Activated CD4-positive, alpha-beta memory T cell treated with anti-CD3 and anti-CD28 coated beads, Interleukin-2, amount 10 ng/mL, durations not matched to agents 7 days and 5 days (primary cell): Measurements from ENCODE around the gene UNKL. TPM values are rescaled to one million over a fixed set of nuclear protein-coding genes. Genes with fewer than 3 reads are reported as not detected.
A peak's percentile ranks its signal among the peaks of the same experiment; 100 is the strongest.

ENCODE experiments used
- CTCF ChIA-PET: fragments of 350-600 bp; sonication (Branson Sonifier 250); formaldehyde crosslinking; loops from one replicate; lab custom pipeline; 2021; ENCODE audit warnings: antibody characterized with exemption, inconsistent platforms; lab: Charles Lee
- POLR2A ChIA-PET: fragments of 350-600 bp; sonication (Branson Sonifier 250); formaldehyde crosslinking; loops from one replicate; lab custom pipeline; 2021; ENCODE audit warnings: antibody characterized with exemption; lab: Charles Lee
- DNase-seq: peaks from one replicate; pipeline ENCODE4 v3.0.0-alpha.2; 2020
- H3K27ac Mint-ChIP-seq: one replicate; pipeline ENCODE4 v1.8.0; 2021; ENCODE audit warnings: mild to moderate bottlenecking, mixed read lengths
- H3K27me3 Mint-ChIP-seq: one replicate; pipeline ENCODE4 v1.8.0; 2021; ENCODE audit warnings: mixed read lengths
- H3K36me3 Mint-ChIP-seq: one replicate; pipeline ENCODE4 v1.8.0; 2021; ENCODE audit warnings: low read depth, mixed read lengths
- H3K4me1 Mint-ChIP-seq: one replicate; pipeline ENCODE4 v1.8.0; 2021; ENCODE audit warnings: mixed read lengths
- H3K4me3 Mint-ChIP-seq: one replicate; pipeline ENCODE4 v1.8.0; 2021; ENCODE audit warnings: mild to moderate bottlenecking, mixed read lengths
- H3K9me3 Mint-ChIP-seq: one replicate; pipeline ENCODE4 v1.8.0; 2021; ENCODE audit warnings: mixed read lengths
- total RNA-seq, 2 experiments: library from RNA; stranded (reverse); gene quantifications; one replicate each; pipeline ENCODE4 v1.2.3, GENCODE V29; 2021

UNKL gene
- total RNA-seq, 2 experiments from 2014 or later, result 40.0 to 43.7 TPM

DNA sequence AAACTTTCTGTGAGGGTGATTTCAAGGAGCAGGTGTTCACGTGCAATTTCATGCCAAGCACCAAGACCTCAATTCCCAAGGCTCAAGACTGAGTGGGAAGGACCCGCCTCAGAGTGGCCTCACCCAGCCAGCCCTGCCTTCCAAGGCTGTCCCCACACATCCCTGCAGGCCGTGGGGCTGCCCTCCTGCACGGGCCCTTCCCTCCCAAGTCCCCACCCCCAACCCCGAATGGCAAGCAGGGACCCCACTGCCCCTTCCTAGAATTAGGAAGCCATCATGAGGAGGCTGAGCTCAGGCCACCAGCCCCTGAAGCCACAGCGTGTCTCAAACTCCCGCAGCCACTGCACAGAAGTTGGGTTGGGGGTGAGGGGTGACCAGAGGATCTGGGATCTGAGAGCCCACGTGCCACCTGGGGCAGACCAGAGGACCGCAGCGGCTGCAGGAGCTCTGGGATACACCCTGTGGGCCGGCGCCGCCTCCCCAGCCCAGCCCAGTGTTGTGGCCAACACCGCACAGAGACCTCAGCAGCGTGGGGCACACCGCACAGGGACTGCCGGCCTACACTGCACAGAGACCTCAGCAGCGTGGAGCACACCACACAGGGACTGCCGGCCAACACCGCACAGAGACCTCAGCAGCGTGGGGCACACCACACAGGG lies 42.1 kb downstream of the UNKL start:
- POLR2A ChIA-PET, result no interaction called here
- H3K27ac Mint-ChIP-seq, result no peak overlapping the region
- CTCF ChIA-PET, result interaction anchor here (0.6 to 1.3 kb wide), 2 partner anchors 9 to 11 kb away, joined by 3 to 4 read pairs; no protein-coding TSS in a partner anchor
- H3K4me1 Mint-ChIP-seq, result no peaks in the 10 kb centered on the region
- H3K9me3 Mint-ChIP-seq, result no peaks in the 10 kb centered on the region
- no peaks in the 10 kb centered on the region for H3K27me3 Mint-ChIP-seq
- no peak overlapping the region for H3K4me3 Mint-ChIP-seq
- peaks cover 2% of the 10 kb centered on the region for H3K36me3 Mint-ChIP-seq
- DNase-seq, result no peak

DNA sequence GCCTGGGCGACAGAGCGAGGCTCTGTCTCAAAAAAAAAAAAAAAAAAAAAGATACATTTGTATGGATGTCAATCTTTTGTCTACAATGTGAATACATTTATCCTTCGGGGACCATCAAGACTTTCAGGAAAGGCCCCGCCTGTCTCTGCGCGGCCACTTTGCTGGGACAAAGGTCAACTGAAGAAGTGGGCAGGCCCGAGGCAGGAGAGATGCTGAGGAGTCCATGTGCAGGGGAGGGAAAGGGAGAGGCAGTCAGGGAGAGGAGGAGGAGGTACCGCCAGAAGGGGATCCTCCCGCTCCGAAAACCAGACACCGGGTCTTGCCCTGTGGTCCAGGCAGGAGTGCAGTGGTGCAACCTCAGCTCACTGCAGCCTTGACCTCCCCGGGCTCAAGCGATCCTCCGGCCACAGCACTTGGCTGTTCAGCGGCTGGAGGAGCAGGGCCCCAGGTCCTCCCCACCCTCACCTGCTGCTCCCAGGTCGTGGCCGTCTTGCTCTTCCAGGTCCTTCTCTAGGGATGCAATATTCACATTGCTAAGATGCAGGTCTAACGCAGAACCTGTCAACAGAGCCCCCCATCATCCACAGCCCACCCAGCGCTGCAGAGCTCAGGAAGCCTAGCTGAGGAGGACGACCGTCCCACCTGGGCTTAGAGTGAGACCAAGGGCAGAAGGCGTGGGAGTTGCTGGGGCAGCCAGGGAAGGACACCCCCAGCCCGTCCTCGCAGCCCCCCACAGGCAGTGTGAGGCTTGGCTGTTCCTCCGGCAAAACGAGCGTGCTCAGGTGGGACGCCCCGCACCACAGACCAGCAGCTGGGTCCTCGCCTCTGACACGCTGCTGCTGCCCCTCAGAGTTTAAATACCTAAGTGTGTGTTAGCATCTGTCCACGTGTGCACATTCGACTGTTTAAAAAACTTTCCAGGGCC lies 43.2 kb downstream of the UNKL start:
- Mint-ChIP-seq H3K9me3 (no peaks in the 10 kb centered on the region), H3K4me1 (no peaks in the 10 kb centered on the region), H3K4me3 (no peak overlapping the region), H3K27ac (no peak overlapping the region), H3K27me3 (no peaks in the 10 kb centered on the region), H3K36me3 (peaks cover 2% of the 10 kb centered on the region)
- POLR2A ChIA-PET, result no interaction called here
- no peak for DNase-seq
- CTCF ChIA-PET, result interaction anchor here (0.6 to 1.3 kb wide), 4 partner anchors 8 to 277 kb away, joined by 3 to 5 read pairs (median 4); no protein-coding TSS in a partner anchor

DNA sequence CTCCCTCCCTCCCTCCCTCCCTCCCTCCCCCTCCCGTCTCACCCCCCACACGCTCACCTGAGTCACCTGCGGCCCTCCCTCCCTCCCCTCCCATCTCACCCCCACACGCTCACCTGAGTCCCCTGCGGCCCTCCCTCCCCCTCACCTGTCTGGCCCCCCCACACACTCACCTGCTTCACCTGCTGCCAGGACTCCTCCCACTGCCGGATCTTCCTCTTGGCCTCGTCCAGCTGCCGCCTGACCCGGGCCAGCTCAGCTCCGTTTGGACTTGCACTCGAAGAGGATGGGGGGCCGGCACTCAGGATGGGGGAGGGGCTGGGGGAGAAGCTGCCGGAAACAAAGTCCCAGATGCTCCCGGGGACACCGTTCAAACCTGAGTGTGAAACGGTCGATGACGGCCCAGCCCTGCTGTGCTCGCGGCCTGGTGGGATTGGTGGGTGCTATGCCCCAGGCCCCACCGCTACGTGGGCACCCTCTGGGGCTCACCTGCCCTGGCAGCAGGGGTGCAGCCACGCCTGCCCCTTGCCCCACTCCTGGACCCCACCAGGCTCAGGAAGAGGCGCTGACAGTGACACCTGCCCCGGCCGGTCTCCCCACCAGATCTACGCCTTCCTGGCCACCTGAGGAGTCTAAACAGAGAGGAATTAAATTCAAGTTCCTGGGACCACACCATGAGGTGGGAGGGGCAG lies 46.9 kb downstream of the UNKL start:
- H3K9me3 Mint-ChIP-seq, result no peaks in the 10 kb centered on the region
- CTCF ChIA-PET, result no interaction called here
- POLR2A ChIA-PET, result no interaction called here

DNA sequence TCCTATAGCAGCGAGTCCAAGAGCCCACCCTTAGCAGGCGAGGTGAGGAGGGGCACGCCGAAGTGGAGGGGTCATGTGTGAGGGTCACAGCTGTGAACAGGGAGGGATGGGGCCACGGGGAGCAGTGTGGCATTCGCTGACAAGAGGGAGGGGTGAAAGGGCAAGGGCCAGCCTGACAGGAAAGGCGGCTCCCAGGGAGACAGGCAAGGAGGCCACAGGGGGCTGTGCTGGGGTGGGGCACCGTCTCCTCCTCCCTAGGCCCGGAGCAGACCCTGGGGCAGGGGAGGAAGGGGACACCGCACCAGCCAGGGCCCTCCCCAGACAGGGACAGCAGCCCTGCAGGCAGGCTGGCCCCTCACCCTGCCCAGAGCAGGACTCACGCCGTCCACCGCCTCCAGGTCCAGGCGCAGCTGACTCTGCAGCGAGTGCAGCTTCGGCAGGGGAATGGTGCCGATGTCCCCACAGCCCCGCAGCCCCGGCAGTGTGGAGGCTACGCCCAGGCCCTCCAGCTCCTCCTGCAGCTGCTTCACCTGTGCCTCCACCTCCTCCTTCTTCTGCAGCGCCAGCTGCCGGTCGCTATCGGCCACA lies 47.7 kb downstream of the UNKL start:
- ChIA-PET POLR2A (no interaction called here), CTCF (no interaction called here)
- H3K27me3 Mint-ChIP-seq, result no peaks in the 10 kb centered on the region
- no peak overlapping the region for H3K4me3 Mint-ChIP-seq
- H3K27ac Mint-ChIP-seq, result no peak overlapping the region
- peaks cover 10% of the 10 kb centered on the region for H3K36me3 Mint-ChIP-seq
- DNase-seq, result no peak
- no peaks in the 10 kb centered on the region for H3K9me3 Mint-ChIP-seq
- peaks cover 1% of the 10 kb centered on the region for H3K4me1 Mint-ChIP-seq

More for the DNA sequence above, 46.9 kb downstream of the UNKL start:
- Mint-ChIP-seq H3K4me3 (no peak overlapping the region), H3K27ac (no peak overlapping the region), H3K4me1 (peaks cover 1% of the 10 kb centered on the region), H3K36me3 (peaks cover 10% of the 10 kb centered on the region), H3K27me3 (no peaks in the 10 kb centered on the region)
- no peak for DNase-seq

DNA sequence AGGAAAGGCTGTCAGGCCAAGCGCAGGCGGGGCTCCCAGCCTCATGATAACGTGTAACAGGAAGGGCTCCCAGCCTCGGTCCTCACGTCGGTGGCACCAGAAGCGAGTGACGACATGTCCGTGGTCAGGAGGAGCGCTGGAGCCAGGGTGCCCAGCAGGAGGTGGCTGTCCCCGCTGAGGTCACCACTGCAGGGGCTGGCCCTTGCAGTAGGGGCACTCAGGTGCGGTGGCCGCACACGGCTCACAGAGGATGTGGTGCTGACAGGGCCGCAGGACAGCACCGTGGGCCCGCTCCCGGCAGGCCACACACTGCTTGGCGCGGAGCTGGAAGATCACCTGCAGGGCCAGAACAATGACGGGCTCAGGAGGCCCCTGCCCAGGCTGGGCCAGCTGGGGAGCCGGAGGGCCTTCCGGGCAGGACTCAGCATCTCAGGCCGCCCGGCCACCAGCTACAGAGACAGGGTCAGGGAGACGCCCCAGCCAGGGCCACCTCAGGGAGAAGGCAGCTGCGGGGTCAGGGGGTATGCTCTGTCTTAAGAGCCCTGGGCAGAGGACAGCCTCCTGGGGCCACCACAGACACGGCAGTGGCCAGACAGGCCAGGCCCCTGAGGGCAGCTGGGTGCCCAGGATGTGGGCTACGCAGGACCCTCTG lies 48.3 kb downstream of the UNKL start:
- no peak overlapping the region for H3K4me3 Mint-ChIP-seq
- ChIA-PET CTCF (no interaction called here), POLR2A (interaction anchor here (1.7 kb wide), 1 partner anchor 12 kb away, joined by 11 read pairs; no protein-coding TSS in a partner anchor)
- no peak for DNase-seq
- no peaks in the 10 kb centered on the region for H3K27me3 Mint-ChIP-seq
- no peaks in the 10 kb centered on the region for H3K9me3 Mint-ChIP-seq
- no peak overlapping the region for H3K27ac Mint-ChIP-seq
- H3K36me3 Mint-ChIP-seq, result peaks cover 10% of the 10 kb centered on the region
- H3K4me1 Mint-ChIP-seq, result peaks cover 1% of the 10 kb centered on the region

DNA sequence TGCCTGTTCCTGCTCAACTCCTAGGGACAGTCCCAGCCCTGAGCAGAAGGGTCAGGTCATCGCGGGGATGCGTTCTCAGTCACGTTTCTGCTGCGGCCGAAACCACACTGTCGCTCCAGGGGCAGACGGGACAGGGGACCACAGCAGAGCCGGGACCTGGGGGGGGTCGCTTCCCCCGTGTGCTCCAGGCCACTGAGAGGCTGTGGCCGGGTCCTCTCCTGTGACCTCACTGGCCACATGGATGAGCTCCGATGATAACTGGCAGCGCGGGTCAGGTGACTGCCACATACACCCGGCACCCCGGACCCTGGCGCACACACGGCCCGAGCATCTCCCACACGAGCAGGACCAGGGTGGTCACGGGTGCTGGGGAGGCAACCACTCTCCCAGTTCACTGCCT lies 50.0 kb downstream of the UNKL start:
- no peak overlapping the region for H3K4me3 Mint-ChIP-seq
- no peak for DNase-seq
- no peaks in the 10 kb centered on the region for H3K9me3 Mint-ChIP-seq
- POLR2A ChIA-PET, result interaction anchor here (0.7 to 1.7 kb wide), 2 partner anchors 14 to 50 kb away, joined by 3 to 11 read pairs; partner anchors contain the start of gene UNKL
- peaks cover 10% of the 10 kb centered on the region for H3K36me3 Mint-ChIP-seq
- no peaks in the 10 kb centered on the region for H3K27me3 Mint-ChIP-seq
- peaks cover 1% of the 10 kb centered on the region for H3K4me1 Mint-ChIP-seq
- no peak overlapping the region for H3K27ac Mint-ChIP-seq
- CTCF ChIA-PET, result interaction anchor here (0.8 to 4.3 kb wide), 8 partner anchors 15 to 341 kb away, joined by 3 to 29 read pairs (median 4); partner anchors contain the start of gene MAPK8IP3

DNA sequence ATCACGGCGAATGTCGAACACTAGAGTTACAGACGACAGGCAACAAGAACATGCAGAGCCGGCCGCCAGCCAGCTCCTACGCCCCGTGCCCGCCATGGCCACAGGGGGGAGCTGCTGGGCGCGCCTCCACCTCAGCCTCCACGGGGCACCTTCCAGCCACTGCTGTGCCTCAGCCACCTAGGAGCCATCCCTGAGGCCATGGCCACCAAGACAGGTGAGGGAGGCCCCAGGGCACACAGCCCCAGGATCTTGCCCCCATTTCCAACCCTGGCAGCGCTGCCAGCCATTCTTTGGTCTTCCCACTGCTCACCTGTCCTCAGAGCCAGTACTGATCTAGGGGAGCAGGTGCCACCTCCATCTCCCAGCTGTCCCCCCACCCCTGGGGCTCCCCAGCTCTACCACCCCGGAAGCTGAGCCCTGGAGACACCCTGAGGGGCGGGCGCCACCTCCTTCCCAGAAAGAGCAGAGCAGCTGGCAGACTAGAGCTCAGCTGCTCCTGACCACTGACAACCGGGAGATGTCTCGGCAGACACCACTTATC lies 50.9 kb downstream of the UNKL start:
- peak; percentile 77 for DNase-seq
- no peak overlapping the region for H3K27ac Mint-ChIP-seq
- ChIA-PET POLR2A (interaction anchor here (0.5 to 1.0 kb wide), 4 partner anchors 15 to 1054 kb away, joined by 3 to 4 read pairs (median 3); partner anchors contain the start of gene UNKL), CTCF (interaction anchor here (0.6 to 4.3 kb wide), 16 partner anchors 9 to 342 kb away, joined by 3 to 29 read pairs (median 4); partner anchors contain the start of genes JPT2, MAPK8IP3 and TMEM204)
- H3K27me3 Mint-ChIP-seq, result no peaks in the 10 kb centered on the region
- H3K9me3 Mint-ChIP-seq, result no peaks in the 10 kb centered on the region
- H3K4me1 Mint-ChIP-seq, result peaks cover 1% of the 10 kb centered on the region
- H3K36me3 Mint-ChIP-seq, result peaks cover 10% of the 10 kb centered on the region
- no peak overlapping the region for H3K4me3 Mint-ChIP-seq

DNA sequence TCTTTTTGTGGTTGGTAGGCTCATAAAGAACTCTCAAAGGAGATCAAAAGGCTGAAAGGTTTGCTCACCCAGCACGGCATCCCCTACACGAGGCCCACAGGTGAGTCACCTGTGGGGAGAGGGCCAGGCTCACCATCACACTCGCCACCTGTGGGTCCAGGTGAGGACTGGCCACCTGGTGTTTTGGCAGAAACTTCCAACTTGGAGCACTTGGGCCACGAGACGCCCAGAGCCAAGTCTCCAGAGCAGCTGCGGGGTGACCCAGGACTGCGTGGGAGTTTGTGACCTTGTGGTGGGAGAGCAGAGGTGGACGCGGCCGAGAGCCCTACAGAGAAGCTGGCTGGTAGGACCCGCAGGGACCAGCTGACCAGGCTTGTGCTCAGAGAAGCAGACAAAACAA lies 51.7 kb downstream of the UNKL start:
- DNase-seq, result no peak
- no peak overlapping the region for H3K4me3 Mint-ChIP-seq
- no peaks in the 10 kb centered on the region for H3K9me3 Mint-ChIP-seq
- H3K27ac Mint-ChIP-seq, result no peak overlapping the region
- H3K27me3 Mint-ChIP-seq, result no peaks in the 10 kb centered on the region
- H3K4me1 Mint-ChIP-seq, result peaks cover 1% of the 10 kb centered on the region
- ChIA-PET POLR2A (interaction anchor here (1.0 kb wide), 1 partner anchor 16 kb away, joined by 4 read pairs; no protein-coding TSS in a partner anchor), CTCF (interaction anchor here (0.6 to 4.3 kb wide), 9 partner anchors 9 to 339 kb away, joined by 3 to 29 read pairs (median 4); partner anchors contain the start of gene JPT2)
- H3K36me3 Mint-ChIP-seq, result peaks cover 10% of the 10 kb centered on the region

DNA sequence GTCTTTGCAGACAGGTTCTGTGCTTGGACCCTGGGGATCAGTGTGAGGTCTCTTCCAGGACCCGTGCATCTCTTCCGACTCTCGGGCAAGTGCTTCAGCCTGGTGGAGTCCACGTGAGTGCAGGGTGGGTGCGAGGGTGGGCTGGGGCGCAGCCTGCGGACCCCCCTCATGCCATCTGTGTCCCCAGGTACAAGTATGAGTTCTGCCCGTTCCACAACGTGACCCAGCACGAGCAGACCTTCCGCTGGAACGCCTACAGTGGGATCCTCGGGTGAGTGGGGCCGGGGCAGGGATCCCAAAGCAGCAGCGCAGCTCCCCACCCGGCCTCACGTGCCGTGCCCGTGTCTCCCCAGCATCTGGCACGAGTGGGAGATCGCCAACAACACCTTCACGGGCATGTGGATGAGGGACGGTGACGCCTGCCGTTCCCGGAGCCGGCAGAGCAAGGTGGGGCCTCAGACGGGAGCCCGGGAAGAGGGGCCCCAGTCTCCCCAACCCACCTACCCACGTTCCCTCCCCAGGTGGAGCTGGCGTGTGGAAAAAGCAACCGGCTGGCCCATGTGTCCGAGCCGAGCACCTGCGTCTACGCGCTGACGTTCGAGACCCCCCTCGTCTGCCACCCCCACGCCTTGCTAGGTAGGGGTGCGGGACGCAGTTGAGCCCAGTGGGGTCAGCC lies 52.7 kb downstream of the UNKL start:
- Mint-ChIP-seq H3K36me3 (peaks cover 10% of the 10 kb centered on the region), H3K4me3 (no peak overlapping the region), H3K27me3 (no peaks in the 10 kb centered on the region), H3K9me3 (no peaks in the 10 kb centered on the region), H3K27ac (no peak overlapping the region), H3K4me1 (peaks cover 1% of the 10 kb centered on the region)
- DNase-seq, result no peak
- CTCF ChIA-PET, result interaction anchor here (4.3 kb wide), 1 partner anchor 18 kb away, joined by 29 read pairs; no protein-coding TSS in a partner anchor
- POLR2A ChIA-PET, result no interaction called here

DNA sequence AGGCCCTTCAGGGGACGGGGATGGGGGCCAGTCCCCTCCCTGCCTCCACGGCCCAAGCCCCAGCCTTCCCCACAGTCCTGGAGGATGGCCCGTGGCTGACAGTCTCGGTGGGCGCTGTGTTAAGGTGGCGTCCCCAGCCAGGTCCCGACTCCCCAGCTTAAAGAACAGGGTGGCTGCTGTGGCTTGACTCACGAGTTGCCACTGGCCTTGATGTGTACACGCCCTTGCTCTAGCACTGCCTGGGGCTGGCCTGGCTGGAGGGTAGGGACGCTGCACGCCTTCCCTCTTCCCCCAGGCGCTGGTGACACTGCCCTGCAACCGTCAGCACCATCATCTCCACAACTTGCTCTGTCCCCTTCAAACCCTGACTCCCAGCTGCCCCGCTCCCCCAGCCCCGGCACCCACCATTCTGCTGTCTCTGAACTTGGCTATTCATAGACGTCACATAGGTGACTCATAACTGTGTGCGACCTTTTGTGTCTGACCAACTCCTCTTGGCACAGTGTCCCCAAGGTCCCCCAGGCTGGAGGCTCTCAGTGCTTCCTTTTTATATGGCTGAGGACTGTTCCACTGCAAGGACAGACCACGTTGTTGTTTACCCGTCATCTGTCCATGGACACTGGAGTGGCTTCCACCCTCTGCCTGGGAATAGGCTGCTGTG lies 56.5 kb downstream of the UNKL start:
- DNase-seq, result no peak
- POLR2A ChIA-PET, result no interaction called here
- H3K36me3 Mint-ChIP-seq, result no peaks in the 10 kb centered on the region
- H3K4me1 Mint-ChIP-seq, result peaks cover 18% of the 10 kb centered on the region
- CTCF ChIA-PET, result no interaction called here
- H3K9me3 Mint-ChIP-seq, result no peaks in the 10 kb centered on the region
- no peaks in the 10 kb centered on the region for H3K27me3 Mint-ChIP-seq
- H3K27ac Mint-ChIP-seq, result no peak overlapping the region
- no peak overlapping the region for H3K4me3 Mint-ChIP-seq
